K562 (cell line): Measurements from ENCODE around the gene CCDC85B. TPM values are rescaled to one million over a fixed set of nuclear protein-coding genes. Genes with fewer than 3 reads are reported as not detected.

Experiments used
- ATAC-seq: fragments of 200-7000 bp; cut with Tn5 transposase; 3 replicates; pipeline ENCODE4 v1.9.1; 2020; ENCODE audit warnings: moderate library complexity
- BruUV-seq: library from RNA; stranded (reverse); fragments of 400-500 nt; replicated peaks from 2 replicates; lab custom pipeline; 2021; lab: Mats Ljungman, UMichigan
- CTCF ChIA-PET: fragments of 300-600 bp; formaldehyde crosslinking; extraction: SDS; loops from one replicate; lab custom pipeline; 2021; ENCODE audit warnings: low intra/inter-chr PET ratio; lab: Yijun Ruan, JAX
- POLR2A ChIA-PET: fragments of 300-600, 350-650 bp; sonication (Branson Sonifier 250); formaldehyde crosslinking; extraction: SDS; loops from one replicate; lab custom pipeline; 2021; ENCODE audit warnings: antibody characterized with exemption, inconsistent platforms; lab: Yijun Ruan, JAX
- DNase-seq, 4 experiments: peaks; one replicate each; pipeline versions ENCODE4 v3.0.0 to v3.0.0-alpha.2; 2011 to 2018; ENCODE audit warnings: low spot score in 3 of 4, mixed read lengths in 3 of 4; ENCODE audit errors: extremely low read depth in 1 of 4
- FAIRE-seq: peaks from 2 replicates; lab custom pipeline; 2011; peaks lifted over from hg19 to GRCh38; lab: Jason Lieb, UNC
- H2AFZ ChIP-seq: 2 replicates; pipeline ENCODE4 v1.6.0; 2011; ENCODE audit warnings: low read depth, low read length, control low read depth, inconsistent platforms
- H3K27ac ChIP-seq: fragments of 200-600 bp; 3 replicates; pipeline ENCODE4 v1.8.0; 2011; ENCODE audit warnings: low read depth, mild to moderate bottlenecking, control low read depth, inconsistent platforms, low read length, moderate library complexity, mixed read lengths; ENCODE audit errors: extremely low read depth
- H3K27me3 ChIP-seq, 2 experiments: fragments of 300-600 bp in 1 of 2; 2 replicates in 1 of 2; 3 replicates in 1 of 2; pipeline versions ENCODE4 v1.6.0 to v1.8.0; 2011; ENCODE audit warnings: inconsistent platforms in 2 of 2, low read length in 2 of 2, mild to moderate bottlenecking in 1 of 2, mixed read lengths in 1 of 2, moderate library complexity in 1 of 2; ENCODE audit not compliant: control insufficient read depth in 2 of 2, insufficient read depth in 2 of 2
- H3K36me3 ChIP-seq: fragments of 300-600 bp; 3 replicates; pipeline ENCODE4 v1.8.0; 2011; ENCODE audit warnings: mild to moderate bottlenecking, low read length, inconsistent platforms; ENCODE audit not compliant: control insufficient read depth, insufficient read depth
- H3K4me1 ChIP-seq, 2 experiments: fragments of 200-600 bp in 1 of 2; replicated peaks in 1 of 2; 2 replicates in 1 of 2; 3 replicates in 1 of 2; pipeline versions ENCODE4 v1.5.1 to v1.8.0; 2011; ENCODE audit warnings: inconsistent platforms in 2 of 2, low read length in 2 of 2, mild to moderate bottlenecking in 1 of 2, mixed read lengths in 1 of 2, moderate library complexity in 1 of 2; ENCODE audit not compliant: control insufficient read depth in 2 of 2, insufficient read depth in 2 of 2
- H3K4me2 ChIP-seq: 2 replicates; pipeline ENCODE4 v1.6.1; 2011; ENCODE audit warnings: low read length, control low read depth, inconsistent platforms, mixed read lengths; ENCODE audit not compliant: insufficient read depth
- H3K4me3 ChIP-seq: fragments of 200-600 bp; sonication (generic), shearing (Covaris generic); 2 replicates; pipeline ENCODE4 v1.5.1; 2016; ENCODE audit warnings: control low read depth, inconsistent platforms
- H3K79me2 ChIP-seq: fragments of 200-600 bp; 3 replicates; pipeline ENCODE4 v1.8.0; 2011; ENCODE audit warnings: low read length, inconsistent platforms; ENCODE audit not compliant: control insufficient read depth, insufficient read depth
- H3K9ac ChIP-seq, 2 experiments: 2 replicates each; pipeline versions ENCODE4 v1.6.0 to v1.6.1; 2011; ENCODE audit warnings: low read depth in 2 of 2, low read length in 2 of 2, control low read depth in 1 of 2, inconsistent platforms in 1 of 2, mild to moderate bottlenecking in 1 of 2, mixed read lengths in 1 of 2; ENCODE audit not compliant: insufficient read depth in 1 of 2
- H3K9me1 ChIP-seq: one replicate; pipeline ENCODE4 v1.6.0; 2011; ENCODE audit warnings: inconsistent platforms, mild to moderate bottlenecking, low read length, moderate library complexity; ENCODE audit not compliant: control insufficient read depth, insufficient read depth
- H3K9me3 ChIP-seq: replicated peaks from 2 replicates; pipeline ENCODE4 v1.5.1; 2011; ENCODE audit warnings: low read depth, low read length, inconsistent platforms; ENCODE audit not compliant: control insufficient read depth, insufficient read depth
- H4K20me1 ChIP-seq: replicated peaks from 2 replicates; pipeline ENCODE4 v1.6.1; 2011; ENCODE audit warnings: low read length, inconsistent platforms, mixed read lengths; ENCODE audit not compliant: control insufficient read depth, insufficient read depth
- E2F3 ChIP-seq: fragments of 250-450 bp; sonication (Bioruptor Pico); IDR thresholded peaks from 2 replicates; pipeline ENCODE4 v1.4.0; 2020; ENCODE audit warnings: mild to moderate bottlenecking
- MECOM ChIP-seq: fragments of 250-450 bp; sonication (Bioruptor Pico); IDR thresholded peaks from 2 replicates; pipeline ENCODE4 v1.8.0; 2022; ENCODE audit warnings: inconsistent platforms
- SMAD2 ChIP-seq: fragments of 150-350 bp; IDR thresholded peaks from 2 replicates; pipeline ENCODE4 v1.6.1; 2014; ENCODE audit warnings: low read depth, mild to moderate bottlenecking, low read length
- SMAD3 ChIP-seq: fragments of 450-650 bp; formaldehyde crosslinking; conservative IDR thresholded peaks from 2 replicates; pipeline ENCODE4 v1.4.0; 2020; ENCODE audit warnings: mild to moderate bottlenecking
- SMC3 ChIP-seq: conservative IDR thresholded peaks from 2 replicates; pipeline ENCODE4 v1.6.1; 2011; ENCODE audit warnings: low read depth, low read length, improper control_type of control experiment; ENCODE audit not compliant: insufficient read depth
- THRAP3 ChIP-seq: fragments of 450-650 bp; IDR thresholded peaks from 2 replicates; pipeline ENCODE4 v1.6.1; 2016; ENCODE audit warnings: mild to moderate bottlenecking, inconsistent platforms, borderline replicate concordance
- ZBTB40 ChIP-seq, 2 experiments: fragments of 450-650 bp in 1 of 2; sonication (generic) in 1 of 2; formaldehyde crosslinking in 1 of 2; IDR thresholded peaks; 2 replicates each; pipeline versions ENCODE4 v1.7.1 to v1.9.0; 2016 to 2022; ENCODE audit warnings: inconsistent platforms in 1 of 2, mild to moderate bottlenecking in 1 of 2, missing genetic modification reagents in 1 of 2
- WGBS: fragments of 100-300 bp; shearing (Covaris generic); methylation state at CpG from one replicate; pipeline ENCODE4 v1.1.6; 2016; ENCODE audit warnings: low coverage, mixed read lengths; ENCODE audit not compliant: insufficient coverage; ENCODE audit errors: missing lambda C conversion rate; 5-methylcytosine and 5-hydroxymethylcytosine counted together
- in situ Hi-C: fragments of 300-500 bp; cut with MboI; formaldehyde crosslinking; loops from 4 replicates; pipeline ENCODE4 v1.15.0; 2018; ENCODE audit warnings: inconsistent platforms, mixed read lengths
- intact Hi-C: fragments of 100-400 bp; cut with micrococcal nuclease; formaldehyde crosslinking; loops from 2 replicates; pipeline ENCODE4 v1.14.2; 2022
- polyA plus RNA-seq, 8 experiments: library from polyadenylated mRNA; depleted of rRNA in 4 of 8; stranded (reverse) in 5 of 8; unstranded in 3 of 8; fragments of >200 nt; fragmentation: Nextera tagmentation in 2 of 8; fragmentation: Illumina TruSeq in 1 of 8; extraction: Ambion mirVana in 2 of 8; extraction: Trizol in 1 of 8; gene quantifications; 2 replicates each; pipeline versions ENCODE4 v1.2.1 to v1.2.3, GENCODE V29; 2011 to 2014; ENCODE audit warnings: inconsistent platforms in 1 of 8, missing spikeins in 1 of 8
- total RNA-seq, 7 experiments: library from RNA; depleted of rRNA in 6 of 7; stranded (reverse); fragments of >200 nt in 6 of 7; fragmentation: Illumina TruSeq in 2 of 7; extraction: Trizol in 2 of 7; gene quantifications; 2 replicates each; pipeline versions ENCODE4 v1.2.1 to v1.2.3, GENCODE V29; 2011 to 2021; ENCODE audit warnings: low replicate concordance in 1 of 7
- TF ChIP-seq, protein P1 (sequence below): fragments of 250-450 bp; sonication (Bioruptor Pico); IDR thresholded peaks from 2 replicates; pipeline ENCODE4 v1.5.0; 2020; ENCODE audit warnings: mild to moderate bottlenecking
- TF ChIP-seq, protein P2 (sequence below): fragments of 250-450 bp; sonication (Bioruptor Pico); IDR thresholded peaks from 2 replicates; pipeline ENCODE4 v1.4.0; 2020; ENCODE audit warnings: mild to moderate bottlenecking, moderate library complexity

CCDC85B gene
- total and polyA plus RNA-seq, 9 of the 15 experiments (the other 6 are each of a cell fraction or from before 2014, with no cell fraction given): 0.14 to 138 (median 6.2) TPM

- TF ChIP-seq SMC3: 0 out of 2 replicates have a peak, but pooled peaks have one; percentile 6
These were observed 42.1 kb downstream of the CCDC85B start (continued) for GRCh38 chr11:65932558-65932919.

GRCh38 chr11:65934014-65934413 is 43.5 kb downstream of the CCDC85B start:
- peaks cover 15 to 34% of the 10 kb centered on the region in 2 experiments; a peak in 4 of 5 replicates for H3K4me1 ChIP-seq
- H2AFZ ChIP-seq: no peak overlapping the region
- POLR2A ChIA-PET: interaction anchor here (1.2 kb wide), 1 partner anchor 40 kb away, joined by 5 read pairs; no protein-coding TSS in a partner anchor
- no peak overlapping the region for H3K27ac ChIP-seq
- ATAC-seq: peak; percentile 47; the same call in 2 of the 3 replicates
- H3K27me3 ChIP-seq: no peaks in the 10 kb centered on the region
- intact Hi-C loops (no loop called here), in situ Hi-C loops (no loop called here)
- H3K4me2 ChIP-seq: no peak overlapping the region
- no peaks in the 10 kb centered on the region for H3K36me3 ChIP-seq
- no peaks in the 10 kb centered on the region for H3K79me2 ChIP-seq
- H3K9me1 ChIP-seq: no peaks in the 10 kb centered on the region
- CTCF ChIA-PET: interaction anchor here (0.6 kb wide), 1 partner anchor 1698 kb away, joined by 3 read pairs; no protein-coding TSS in a partner anchor
- no TSS peak for BruUV-seq
- no peaks in the 10 kb centered on the region for H3K9me3 ChIP-seq
- no peak for FAIRE-seq
- H3K4me3 ChIP-seq: no peak overlapping the region
- H3K9ac ChIP-seq: no peak overlapping the region
- WGBS: 15% methylated on average over 3 of the region's 4 CpGs
- no peaks in the 10 kb centered on the region for H4K20me1 ChIP-seq
- peak; percentile 41 to 70 (median 56) for DNase-seq
- TF ChIP-seq MECOM (CRISPR knock-in tag) (no peak), SMAD3 (CRISPR knock-in tag) (no peak), E2F3 (no peak), THRAP3 (no peak), ZBTB40 (IDR thresholded peaks at IDR 0.05) (no peak), ZBTB40 (CRISPR knock-in tag; IDR thresholded peaks at IDR 0.05) (no peak), SMAD2 (no peak)
- TF ChIP-seq, protein P1, sequence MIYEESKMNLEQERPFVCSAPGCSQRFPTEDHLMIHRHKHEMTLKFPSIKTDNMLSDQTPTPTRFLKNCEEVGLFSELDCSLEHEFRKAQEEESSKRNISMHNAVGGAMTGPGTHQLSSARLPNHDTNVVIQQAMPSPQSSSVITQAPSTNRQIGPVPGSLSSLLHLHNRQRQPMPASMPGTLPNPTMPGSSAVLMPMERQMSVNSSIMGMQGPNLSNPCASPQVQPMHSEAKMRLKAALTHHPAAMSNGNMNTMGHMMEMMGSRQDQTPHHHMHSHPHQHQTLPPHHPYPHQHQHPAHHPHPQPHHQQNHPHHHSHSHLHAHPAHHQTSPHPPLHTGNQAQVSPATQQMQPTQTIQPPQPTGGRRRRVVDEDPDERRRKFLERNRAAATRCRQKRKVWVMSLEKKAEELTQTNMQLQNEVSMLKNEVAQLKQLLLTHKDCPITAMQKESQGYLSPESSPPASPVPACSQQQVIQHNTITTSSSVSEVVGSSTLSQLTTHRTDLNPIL: no peak
- TF ChIP-seq, protein P2, sequence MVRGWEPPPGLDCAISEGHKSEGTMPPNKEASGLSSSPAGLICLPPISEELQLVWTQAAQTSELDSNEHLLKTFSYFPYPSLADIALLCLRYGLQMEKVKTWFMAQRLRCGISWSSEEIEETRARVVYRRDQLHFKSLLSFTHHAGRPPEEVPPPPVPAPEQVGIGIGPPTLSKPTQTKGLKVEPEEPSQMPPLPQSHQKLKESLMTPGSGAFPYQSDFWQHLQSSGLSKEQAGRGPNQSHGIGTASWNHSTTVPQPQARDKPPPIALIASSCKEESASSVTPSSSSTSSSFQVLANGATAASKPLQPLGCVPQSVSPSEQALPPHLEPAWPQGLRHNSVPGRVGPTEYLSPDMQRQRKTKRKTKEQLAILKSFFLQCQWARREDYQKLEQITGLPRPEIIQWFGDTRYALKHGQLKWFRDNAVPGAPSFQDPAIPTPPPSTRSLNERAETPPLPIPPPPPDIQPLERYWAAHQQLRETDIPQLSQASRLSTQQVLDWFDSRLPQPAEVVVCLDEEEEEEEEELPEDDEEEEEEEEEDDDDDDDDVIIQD (CRISPR knock-in tag): no peak
